Activated CD4-positive, alpha-beta T cell treated with anti-CD3 and anti-CD28 coated beads for 36 hours (primary cell): ENCODE results near the gene DDOST. TPM values are rescaled to one million over a fixed set of nuclear protein-coding genes. Genes with fewer than 3 reads are reported as not detected.

Source experiments
- ATAC-seq: fragments of 200-7000 bp; cut with Tn5 transposase; one replicate; pipeline ENCODE4 v1.10.0; 2021; ENCODE audit warnings: mild to moderate bottlenecking, moderate library complexity
- CTCF ChIA-PET: fragments of 350-600 bp; sonication (Branson Sonifier 250); formaldehyde crosslinking; loops from one replicate; lab custom pipeline; 2021; ENCODE audit warnings: antibody characterized with exemption; lab: Charles Lee
- POLR2A ChIA-PET: fragments of 350-600 bp; sonication (Branson Sonifier 250); formaldehyde crosslinking; loops from one replicate; lab custom pipeline; 2021; ENCODE audit warnings: antibody characterized with exemption, inconsistent platforms; lab: Charles Lee
- DNase-seq: peaks from one replicate; pipeline ENCODE4 v3.0.0-alpha.2; 2020
- H3K27ac Mint-ChIP-seq: one replicate; pipeline ENCODE4 v1.8.0; 2021; ENCODE audit warnings: mixed read lengths
- H3K27me3 Mint-ChIP-seq: one replicate; pipeline ENCODE4 v1.8.0; 2021; ENCODE audit warnings: mixed read lengths
- H3K36me3 Mint-ChIP-seq: one replicate; pipeline ENCODE4 v1.8.0; 2021; ENCODE audit warnings: low read depth, mixed read lengths
- H3K4me1 Mint-ChIP-seq: one replicate; pipeline ENCODE4 v1.8.0; 2021; ENCODE audit warnings: mixed read lengths
- H3K4me3 Mint-ChIP-seq: one replicate; pipeline ENCODE4 v1.8.0; 2021; ENCODE audit warnings: mild to moderate bottlenecking, moderate library complexity, mixed read lengths
- H3K9me3 Mint-ChIP-seq: one replicate; pipeline ENCODE4 v1.8.0; 2021; ENCODE audit warnings: low read depth, mixed read lengths
- intact Hi-C, 2 experiments: fragments of 100-400 bp; cut with DNase I in 1 of 2; cut with micrococcal nuclease in 1 of 2; formaldehyde crosslinking; loops; one replicate each; pipeline versions ENCODE4 v1.14.2 to v1.15.1; 2022 to 2024; cut with DNase I, micrococcal nuclease
- total RNA-seq, 2 experiments: library from RNA; stranded (reverse); gene quantifications; one replicate each; pipeline ENCODE4 v1.2.3, GENCODE V29; 2021

Gene DDOST
- total RNA-seq, 2 experiments from 2014 or later: 112 to 136 TPM

DNA sequence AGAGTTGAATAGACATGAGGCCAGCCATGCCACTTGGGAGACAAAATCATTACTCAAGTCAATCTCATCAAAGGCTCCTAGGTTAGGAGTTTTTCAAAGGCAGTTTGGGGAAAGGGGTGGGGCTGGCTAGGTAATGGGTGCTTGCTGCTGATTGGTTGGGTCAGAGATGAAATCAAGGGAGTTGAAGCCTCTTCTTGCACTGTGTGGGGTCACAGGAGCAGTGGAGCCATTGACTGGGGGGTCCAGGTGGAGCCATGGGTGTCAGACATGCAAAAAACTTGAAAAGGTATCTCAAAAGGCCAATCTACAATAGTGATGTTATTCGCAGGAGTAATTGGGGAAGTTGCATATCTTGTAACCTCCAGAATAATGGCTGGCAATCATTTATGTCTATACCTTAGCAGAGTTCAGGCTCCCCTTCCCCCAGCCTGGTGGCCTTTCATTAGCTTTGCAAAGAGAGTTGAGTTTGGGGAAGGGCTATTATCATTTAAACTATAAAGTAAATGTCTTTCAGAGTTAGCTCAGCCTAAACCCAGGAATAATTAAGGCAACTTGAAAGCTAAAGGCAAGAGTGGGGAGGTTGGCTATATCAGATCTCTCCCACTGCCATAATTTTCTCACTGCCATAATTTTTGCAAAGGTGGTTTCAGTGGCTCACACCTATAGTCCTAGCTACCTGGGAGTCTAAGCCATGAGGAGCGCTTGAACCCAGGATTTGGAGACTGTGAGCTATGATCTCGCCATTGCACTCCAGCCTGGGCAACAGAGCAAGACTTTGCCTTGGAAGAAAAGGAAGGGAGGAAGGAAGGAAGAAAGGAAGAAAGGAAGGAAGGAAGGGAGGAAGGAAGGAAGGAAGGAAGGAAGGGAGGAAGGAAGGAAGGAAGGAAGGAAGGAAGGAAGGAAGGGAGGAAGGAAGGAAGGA is 35.7 kb downstream of the DDOST start:
- DNase-seq: no peak
- POLR2A ChIA-PET: no interaction called here
- H3K27me3 Mint-ChIP-seq: peaks cover 8% of the 10 kb centered on the region
- no peaks in the 10 kb centered on the region for H3K4me1 Mint-ChIP-seq
- H3K27ac Mint-ChIP-seq: no peak overlapping the region
- no peaks in the 10 kb centered on the region for H3K36me3 Mint-ChIP-seq
- ATAC-seq: no peak
- peaks cover 6% of the 10 kb centered on the region for H3K9me3 Mint-ChIP-seq
- intact Hi-C loops: no loop called here
- H3K4me3 Mint-ChIP-seq: no peak overlapping the region
- CTCF ChIA-PET: interaction anchor here (1.4 kb wide), 1 partner anchor 8 kb away, joined by 6 read pairs; the partner anchor contains the start of gene PINK1

DNA sequence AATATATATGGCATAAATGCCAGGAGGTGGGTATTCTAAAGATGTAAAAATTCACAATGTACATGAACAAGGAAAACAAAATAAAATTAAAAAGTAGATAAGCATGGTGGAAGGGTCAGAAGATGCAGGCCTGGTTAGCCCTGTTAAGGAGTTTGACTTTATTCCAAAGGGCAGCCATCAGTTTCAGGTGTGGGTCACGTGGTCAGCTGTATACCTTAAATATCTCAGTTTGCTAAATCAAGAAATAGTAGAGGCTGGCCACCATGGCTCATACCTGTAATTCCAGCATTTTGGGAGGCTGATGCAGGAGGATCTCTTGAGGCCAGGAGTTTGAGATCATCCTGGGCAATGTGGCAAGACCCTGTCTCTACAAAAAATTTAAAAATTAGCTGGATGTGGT is 36.5 kb downstream of the DDOST start:
- intact Hi-C loops: no loop called here
- POLR2A ChIA-PET: no interaction called here

DNA sequence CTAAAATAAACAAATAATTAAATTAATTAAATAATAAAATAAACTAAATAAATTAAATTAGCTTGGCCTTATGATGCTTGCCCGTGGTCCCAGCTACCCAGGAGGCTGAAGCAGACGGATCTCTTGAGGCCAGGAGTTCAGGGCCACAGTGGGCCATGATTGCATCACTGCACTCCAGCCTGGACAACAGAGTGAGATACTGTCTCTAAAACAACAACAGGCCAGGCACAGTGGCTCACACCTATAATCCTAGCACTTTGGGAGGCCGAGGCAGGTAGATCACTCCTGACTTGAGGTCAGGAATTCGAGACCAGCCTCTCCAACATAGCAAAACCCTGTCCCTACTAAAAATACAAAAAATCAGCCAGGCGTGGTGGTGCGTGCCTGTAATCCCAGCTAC is 40.2 kb downstream of the DDOST start:
- H3K36me3 Mint-ChIP-seq: no peaks in the 10 kb centered on the region
- no peak overlapping the region for H3K4me3 Mint-ChIP-seq
- intact Hi-C loops: no loop called here
- CTCF ChIA-PET: interaction anchor here (0.7 to 2.4 kb wide), 3 partner anchors 13 to 367 kb away, joined by 3 to 6 read pairs (median 4); no protein-coding TSS in a partner anchor
- H3K9me3 Mint-ChIP-seq: no peaks in the 10 kb centered on the region
- H3K27me3 Mint-ChIP-seq: peaks cover 7% of the 10 kb centered on the region
- ATAC-seq (no peak), DNase-seq (no peak)
- H3K27ac Mint-ChIP-seq: no peak overlapping the region
- POLR2A ChIA-PET: no interaction called here
- peaks cover 3% of the 10 kb centered on the region for H3K4me1 Mint-ChIP-seq

More for the DNA sequence above, 36.5 kb downstream of the DDOST start:
- DNase-seq (no peak), ATAC-seq (no peak)
- CTCF ChIA-PET: interaction anchor here (0.7 to 1.4 kb wide), 2 partner anchors 9 to 260 kb away, joined by 3 to 6 read pairs; partner anchors contain the start of gene PINK1
- H3K9me3 Mint-ChIP-seq: peaks cover 6% of the 10 kb centered on the region
- no peak overlapping the region for H3K27ac Mint-ChIP-seq
- H3K27me3 Mint-ChIP-seq: peaks cover 8% of the 10 kb centered on the region
- H3K4me1 Mint-ChIP-seq: no peaks in the 10 kb centered on the region
- no peak overlapping the region for H3K4me3 Mint-ChIP-seq
- H3K36me3 Mint-ChIP-seq: no peaks in the 10 kb centered on the region

DNA sequence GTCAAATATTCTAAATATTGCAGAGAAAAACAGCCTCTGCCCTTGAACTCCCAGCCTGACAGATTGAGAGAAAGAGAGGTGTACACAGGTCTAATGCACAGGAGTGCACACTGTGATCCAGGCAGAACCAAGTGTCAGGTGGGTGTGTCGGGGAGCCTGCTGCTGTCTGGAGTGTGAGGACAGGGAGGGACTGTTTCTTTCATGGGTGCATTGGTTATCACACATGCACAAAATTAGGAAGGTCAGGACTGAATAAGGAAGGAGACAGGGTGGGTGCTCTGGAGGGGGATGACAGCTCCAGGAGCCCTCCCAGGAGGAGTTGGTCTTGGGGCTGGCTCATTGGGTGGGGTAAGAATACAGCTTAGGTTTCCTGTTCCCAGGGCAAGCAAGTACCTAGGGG is 41.2 kb downstream of the DDOST start:
- peaks cover 3% of the 10 kb centered on the region for H3K4me1 Mint-ChIP-seq
- H3K36me3 Mint-ChIP-seq: no peaks in the 10 kb centered on the region
- intact Hi-C loops: no loop called here
- H3K4me3 Mint-ChIP-seq: no peak overlapping the region
- H3K27ac Mint-ChIP-seq: no peak overlapping the region
- ChIA-PET CTCF (interaction anchor here (0.7 kb wide), 1 partner anchor 368 kb away, joined by 4 read pairs; no protein-coding TSS in a partner anchor), POLR2A (no interaction called here)
- no peaks in the 10 kb centered on the region for H3K9me3 Mint-ChIP-seq
- DNase-seq: no peak
- peaks cover 5% of the 10 kb centered on the region for H3K27me3 Mint-ChIP-seq
- ATAC-seq: no peak

DNA sequence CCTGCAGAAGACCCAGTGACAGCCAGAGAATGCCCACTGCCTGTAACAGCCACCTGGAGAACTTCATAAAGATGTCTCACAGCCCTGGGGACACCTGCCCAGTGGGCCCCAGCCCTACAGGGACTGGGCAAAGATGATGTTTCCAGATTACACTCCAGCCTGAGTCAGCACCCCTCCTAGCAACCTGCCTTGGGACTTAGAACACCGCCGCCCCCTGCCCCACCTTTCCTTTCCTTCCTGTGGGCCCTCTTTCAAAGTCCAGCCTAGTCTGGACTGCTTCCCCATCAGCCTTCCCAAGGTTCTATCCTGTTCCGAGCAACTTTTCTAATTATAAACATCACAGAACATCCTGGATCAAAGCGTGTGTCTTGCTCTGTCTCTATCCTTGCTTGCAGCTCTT is 42.6 kb downstream of the DDOST start:
- ATAC-seq: no peak
- DNase-seq: no peak
- H3K36me3 Mint-ChIP-seq: no peaks in the 10 kb centered on the region
- no peak overlapping the region for H3K4me3 Mint-ChIP-seq
- H3K27ac Mint-ChIP-seq: no peak overlapping the region
- no peaks in the 10 kb centered on the region for H3K9me3 Mint-ChIP-seq
- CTCF ChIA-PET: interaction anchor here (0.6 kb wide), 1 partner anchor 576 kb away, joined by 4 read pairs; no protein-coding TSS in a partner anchor
- POLR2A ChIA-PET: no interaction called here
- peaks cover 3% of the 10 kb centered on the region for H3K4me1 Mint-ChIP-seq
- intact Hi-C loops: no loop called here
- peaks cover 5% of the 10 kb centered on the region for H3K27me3 Mint-ChIP-seq

DNA sequence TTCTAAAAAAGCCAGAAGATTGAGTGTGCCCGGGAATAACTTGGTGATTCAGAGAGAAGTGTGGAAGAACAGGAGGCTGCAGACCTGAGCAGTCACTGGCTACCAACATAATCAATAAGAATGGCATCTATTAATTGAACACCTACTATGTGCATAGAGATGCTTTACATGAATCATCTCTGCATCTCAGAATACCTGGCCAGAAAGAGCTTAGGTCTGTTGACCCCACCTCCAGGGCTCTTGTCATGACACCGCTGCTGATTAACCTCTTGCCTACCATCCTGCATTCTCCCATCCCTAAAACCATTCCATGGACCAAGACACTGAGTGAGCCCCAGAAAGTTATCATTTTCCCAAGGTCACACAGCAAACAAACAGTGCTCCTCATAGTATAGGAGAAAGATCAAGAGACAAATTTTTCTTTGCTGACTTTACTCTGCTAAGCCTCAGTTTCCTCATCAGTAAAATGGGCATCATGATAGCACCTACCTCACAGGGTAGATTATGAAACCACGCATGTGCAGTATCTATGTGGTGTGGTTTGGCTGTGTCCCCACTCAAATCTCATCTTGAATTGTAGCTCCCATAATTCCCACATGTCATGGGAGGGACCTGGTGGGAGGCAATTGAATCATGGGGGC is 44.2 kb downstream of the DDOST start:
- no peak for ATAC-seq
- intact Hi-C loops: no loop called here
- CTCF ChIA-PET: interaction anchor here (0.6 kb wide), 1 partner anchor 203 kb away, joined by 3 read pairs; no protein-coding TSS in a partner anchor
- H3K27me3 Mint-ChIP-seq: peaks cover 5% of the 10 kb centered on the region
- no peaks in the 10 kb centered on the region for H3K36me3 Mint-ChIP-seq
- peaks cover 3% of the 10 kb centered on the region for H3K4me1 Mint-ChIP-seq
- no peak overlapping the region for H3K27ac Mint-ChIP-seq
- no peak for DNase-seq
- POLR2A ChIA-PET: no interaction called here
- no peak overlapping the region for H3K4me3 Mint-ChIP-seq
- H3K9me3 Mint-ChIP-seq: no peaks in the 10 kb centered on the region

DNA sequence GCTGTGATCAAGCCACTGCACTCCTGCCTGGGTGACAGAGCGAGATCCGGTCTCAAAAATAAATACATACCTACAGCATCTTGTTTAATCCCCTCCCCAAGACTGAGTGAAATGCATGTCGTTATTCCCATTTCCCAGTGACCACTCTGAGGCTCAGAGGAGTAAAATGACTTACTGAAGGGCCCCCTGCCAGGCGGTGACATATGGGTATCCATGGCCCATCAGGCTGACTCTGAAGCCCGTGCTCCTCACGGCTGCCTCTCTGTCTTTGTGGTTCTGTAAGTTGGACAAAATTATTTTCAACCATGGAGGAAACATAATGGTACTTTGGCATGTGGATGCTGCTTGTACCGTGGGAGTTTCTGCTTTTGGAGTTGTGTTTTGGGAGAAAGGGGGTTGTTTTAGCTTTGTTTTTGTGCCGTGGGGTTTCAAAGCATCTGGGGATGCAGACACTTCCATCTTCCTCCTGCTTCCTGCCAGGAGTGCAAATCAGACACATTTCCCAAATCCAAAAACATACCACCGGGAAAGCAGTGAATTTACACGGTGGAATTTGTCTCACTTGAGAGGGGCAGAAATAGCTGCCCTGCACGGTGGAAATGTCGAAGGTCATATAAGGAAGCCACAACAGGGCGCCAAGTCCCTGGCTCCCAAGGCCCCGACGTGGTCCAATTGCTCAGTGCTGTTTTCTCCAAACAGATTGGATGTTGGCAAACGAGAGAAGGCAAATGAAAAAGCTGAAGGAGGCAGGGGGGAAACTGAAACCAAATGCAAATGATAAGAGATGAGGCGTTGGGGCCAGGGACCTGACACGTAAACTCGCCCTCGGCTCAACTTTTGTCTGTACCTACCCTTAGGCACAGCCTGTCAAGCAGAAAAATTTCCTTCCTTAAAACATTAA is 45.0 kb downstream of the DDOST start:
- intact Hi-C loops: no loop called here
- no peaks in the 10 kb centered on the region for H3K9me3 Mint-ChIP-seq
- peaks cover 3% of the 10 kb centered on the region for H3K4me1 Mint-ChIP-seq
- no peak overlapping the region for H3K4me3 Mint-ChIP-seq
- peaks cover 5% of the 10 kb centered on the region for H3K27me3 Mint-ChIP-seq
- no peaks in the 10 kb centered on the region for H3K36me3 Mint-ChIP-seq
- POLR2A ChIA-PET: no interaction called here
- ATAC-seq: no peak
- DNase-seq: no peak
- no peak overlapping the region for H3K27ac Mint-ChIP-seq
- CTCF ChIA-PET: interaction anchor here (0.6 kb wide), 2 partner anchors 204 to 1658 kb away, joined by 3 read pairs; no protein-coding TSS in a partner anchor

DNA sequence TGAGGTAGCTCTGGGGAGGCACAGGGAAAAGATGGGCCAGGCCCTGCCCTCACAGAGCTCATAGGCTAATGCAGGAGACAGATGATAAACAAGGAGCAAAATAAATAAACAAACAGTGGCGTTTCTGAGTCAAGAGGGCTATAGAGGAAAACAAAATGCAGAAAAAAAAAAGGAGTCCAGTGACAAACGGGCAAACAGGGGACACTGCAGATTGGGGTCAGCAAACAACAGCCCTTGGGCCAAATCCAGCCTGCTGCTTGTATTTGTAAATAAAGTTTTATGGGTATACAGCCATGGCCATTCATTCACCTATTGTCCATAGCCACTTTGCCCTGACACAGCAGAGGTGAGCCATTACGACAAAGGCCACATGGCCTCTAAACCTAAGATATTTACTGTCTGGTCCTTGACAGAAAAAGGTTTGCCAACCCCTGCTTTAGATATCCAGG is 47.0 kb downstream of the DDOST start:
- CTCF ChIA-PET: no interaction called here
- H3K4me3 Mint-ChIP-seq: no peak overlapping the region
- no peak for ATAC-seq
- intact Hi-C loops: no loop called here
- no peaks in the 10 kb centered on the region for H3K9me3 Mint-ChIP-seq
- peaks cover 5% of the 10 kb centered on the region for H3K27me3 Mint-ChIP-seq
- H3K36me3 Mint-ChIP-seq: no peaks in the 10 kb centered on the region
- no peak overlapping the region for H3K27ac Mint-ChIP-seq
- POLR2A ChIA-PET: interaction anchor here (0.5 kb wide), 1 partner anchor 35 kb away, joined by 3 read pairs; no protein-coding TSS in a partner anchor
- no peak for DNase-seq
- H3K4me1 Mint-ChIP-seq: peaks cover 3% of the 10 kb centered on the region

DNA sequence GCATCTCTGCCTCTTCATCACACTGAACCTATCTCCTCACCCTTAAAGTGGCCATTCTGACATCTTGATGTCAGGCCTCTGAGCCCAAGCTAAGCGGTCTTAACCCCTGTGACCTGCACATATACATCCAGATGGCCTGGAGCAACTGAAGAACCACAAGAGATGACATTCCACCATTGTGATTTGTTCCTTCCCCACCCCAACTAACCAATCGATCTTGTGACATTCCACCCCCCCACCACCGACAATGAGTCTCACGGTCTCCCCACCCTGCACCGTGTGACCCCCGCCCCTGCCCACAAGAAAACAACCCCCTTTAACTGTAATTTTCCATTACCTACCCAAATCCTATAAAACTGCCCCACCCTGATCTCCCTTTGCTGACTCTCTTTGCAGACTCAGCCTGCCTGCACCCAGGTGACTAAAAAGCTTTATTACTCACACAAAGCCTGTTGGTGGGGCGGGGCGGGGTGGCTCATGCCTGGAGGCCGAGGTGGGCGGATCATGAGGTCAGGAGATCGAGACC is 48.9 kb downstream of the DDOST start:
- DNase-seq: no peak
- intact Hi-C loops: no loop called here
- ChIA-PET CTCF (no interaction called here), POLR2A (no interaction called here)
- ATAC-seq: no peak
- H3K27me3 Mint-ChIP-seq: peaks cover 5% of the 10 kb centered on the region
- no peaks in the 10 kb centered on the region for H3K36me3 Mint-ChIP-seq
- H3K9me3 Mint-ChIP-seq: no peaks in the 10 kb centered on the region
- H3K4me3 Mint-ChIP-seq: no peak overlapping the region
- H3K4me1 Mint-ChIP-seq: peaks cover 3% of the 10 kb centered on the region
- no peak overlapping the region for H3K27ac Mint-ChIP-seq

DNA sequence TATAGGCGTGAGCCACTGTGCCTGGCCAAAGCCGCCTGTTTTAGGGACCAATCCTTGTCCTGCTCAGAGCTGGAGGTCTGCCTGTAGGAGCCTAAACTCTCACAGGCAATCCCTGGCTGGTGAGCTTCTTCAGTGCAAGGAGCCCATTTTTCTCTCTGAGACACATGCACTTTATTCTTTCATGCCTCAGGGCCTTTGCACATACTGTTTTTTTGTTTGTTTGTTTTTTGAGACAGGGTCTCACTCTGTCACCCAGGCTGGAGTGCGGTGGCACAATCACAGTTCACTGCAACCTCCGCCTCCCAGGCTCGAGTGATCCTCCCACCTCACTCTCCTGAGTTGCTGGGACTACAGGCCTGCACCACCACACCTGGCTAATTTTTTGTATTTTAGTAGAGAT is 49.5 kb downstream of the DDOST start:
- no peak for DNase-seq

More for the DNA sequence above, 49.5 kb downstream of the DDOST start:
- no peaks in the 10 kb centered on the region for H3K9me3 Mint-ChIP-seq
- H3K4me3 Mint-ChIP-seq: no peak overlapping the region
- CTCF ChIA-PET: no interaction called here
- no peak for ATAC-seq
- no peaks in the 10 kb centered on the region for H3K36me3 Mint-ChIP-seq
- POLR2A ChIA-PET: no interaction called here
- H3K27me3 Mint-ChIP-seq: peaks cover under 1% of the 10 kb centered on the region
- H3K4me1 Mint-ChIP-seq: peaks cover 3% of the 10 kb centered on the region
- H3K27ac Mint-ChIP-seq: no peak overlapping the region
- intact Hi-C loops: no loop called here
